ENCODE results near the gene ADARB1. TPM values are rescaled to one million over a fixed set of nuclear protein-coding genes. Genes with fewer than 3 reads are reported as not detected.

The ADARB1 gene
- total and polyA plus RNA-seq, 2 of the 8 experiments (the other 6 are each of a cell fraction or from before 2014, with no cell fraction given) = 4.7 to 14.9 TPM

- no peaks in the 10 kb centered on the region for H3K9me3 ChIP-seq (ENCODE audit: insufficient read depth in 2 of 2, low read depth in 1 of 2, low read length in 1 of 2)
- no peak overlapping the region for H2BK12ac ChIP-seq (ENCODE audit: low read depth, low read length)
- H3K4me3 ChIP-seq (ENCODE audit: extremely low read depth in 1 of 4, insufficient read depth in 2 of 4, low read depth in 3 of 4, low read length in 4 of 4) = no peak overlapping the region
- ChIA-PET POLR2A (ENCODE audit: partially characterized antibody) (no interaction called here), CTCF (ENCODE audit: partially characterized antibody) (interaction anchor here (0.5 to 1.7 kb wide), 4 partner anchors 65 to 464 kb away, joined by 3 to 6 read pairs (median 4); no protein-coding TSS in a partner anchor)
- no peaks in the 10 kb centered on the region for H3K79me2 ChIP-seq (ENCODE audit: control insufficient read depth in 1 of 2, insufficient read depth in 2 of 2, low read length in 2 of 2)
- H3K36me3 ChIP-seq (ENCODE audit: control insufficient read depth in 2 of 4, insufficient read depth in 4 of 4, low read length in 3 of 4) = no peaks in the 10 kb centered on the region
- no peak overlapping the region; the same call in 1 of the 2 replicates for H2AK5ac ChIP-seq (ENCODE audit: low read depth, low read length)
- no peak overlapping the region for H3K18ac ChIP-seq (ENCODE audit: extremely low read depth, low read length)
- H4K5ac ChIP-seq (ENCODE audit: insufficient read length, low read depth, low read length) = no peak overlapping the region
- no peak overlapping the region for H3K9ac ChIP-seq (replicated peaks in 1 of 4; ENCODE audit: extremely low read depth in 1 of 4, low read depth in 3 of 4, low read length in 3 of 4)
- no peak overlapping the region for H2BK5ac ChIP-seq (ENCODE audit: low read depth, low read length)
- H3K23me2 ChIP-seq (ENCODE audit: low read depth, low read length) = no peaks in the 10 kb centered on the region
- WGBS, 2 experiments (ENCODE audit: extremely low coverage in 1 of 2, insufficient coverage in 1 of 2, insufficient read length in 1 of 2, insufficient replicate concordance in 2 of 2, low coverage in 1 of 2, low lambda C conversion rate in 2 of 2, missing lambda C conversion rate in 1 of 2) = 88% methylated on average over 6 of the region's 6 CpGs; no CpG with 5 or more reads in 1 of the 2 experiments
- DNase-seq (ENCODE audit: low read depth in 1 of 2, low spot score in 2 of 2) (no peak), FAIRE-seq (no peak)
- H3K4me2 ChIP-seq (ENCODE audit: insufficient read depth in 1 of 2, low read depth in 2 of 2, low read length in 2 of 2) = no peak overlapping the region
- H3K27ac ChIP-seq (ENCODE audit: low read depth, low read length) = no peak overlapping the region
- H4K8ac ChIP-seq (ENCODE audit: extremely low read depth, insufficient read depth, low read length) = no peak overlapping the region
- H2BK20ac ChIP-seq (ENCODE audit: low read length) = no peak overlapping the region
- H2BK120ac ChIP-seq (replicated peaks; ENCODE audit: low read depth, low read length) = no peak overlapping the region
- H3K14ac ChIP-seq (ENCODE audit: insufficient read length) = no peak overlapping the region
- no peak overlapping the region for H3K4ac ChIP-seq (replicated peaks; ENCODE audit: insufficient read length, low read depth, low read length)
- H2BK15ac ChIP-seq (ENCODE audit: low read length) = no peak overlapping the region
- TF ChIP-seq, protein P1, sequence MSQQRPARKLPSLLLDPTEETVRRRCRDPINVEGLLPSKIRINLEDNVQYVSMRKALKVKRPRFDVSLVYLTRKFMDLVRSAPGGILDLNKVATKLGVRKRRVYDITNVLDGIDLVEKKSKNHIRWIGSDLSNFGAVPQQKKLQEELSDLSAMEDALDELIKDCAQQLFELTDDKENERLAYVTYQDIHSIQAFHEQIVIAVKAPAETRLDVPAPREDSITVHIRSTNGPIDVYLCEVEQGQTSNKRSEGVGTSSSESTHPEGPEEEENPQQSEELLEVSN (IDR thresholded peaks at IDR 0.05) = no peak
- TF ChIP-seq CBX8 (IDR thresholded peaks at IDR 0.05; ENCODE audit: borderline replicate concordance, low read depth, low read length) (no peak), SP1 (IDR thresholded peaks at IDR 0.05; ENCODE audit: low read depth, low read length) (no peak)
- no peaks in the 10 kb centered on the region for H4K20me1 ChIP-seq (replicated peaks in 1 of 2; ENCODE audit: control insufficient read depth in 1 of 2, insufficient read depth in 2 of 2, low read length in 2 of 2)
- no peak overlapping the region for H3K23ac ChIP-seq (ENCODE audit: insufficient read length)
- no peaks in the 10 kb centered on the region for H3K27me3 ChIP-seq (replicated peaks in 1 of 4; ENCODE audit: control insufficient read depth in 3 of 4, extremely low read depth in 1 of 4, insufficient read depth in 3 of 4, low read length in 3 of 4)
- H3K56ac ChIP-seq (replicated peaks; ENCODE audit: insufficient read length, low read depth, low read length) = no peak overlapping the region
- no peaks in the 10 kb centered on the region for H3K79me1 ChIP-seq (ENCODE audit: low read depth, low read length)
- H2AFZ ChIP-seq (ENCODE audit: low read length) = no peak overlapping the region
- no peaks in the 10 kb centered on the region for H3K4me1 ChIP-seq (replicated peaks in 1 of 4; ENCODE audit: control insufficient read depth in 3 of 4, insufficient read depth in 4 of 4, low read length in 3 of 4)
- no peak overlapping the region for H4K91ac ChIP-seq (replicated peaks; ENCODE audit: insufficient read length, low read length)
Measured at GRCh38 chr21:45228171-45228641, 153.8 kb downstream of the ADARB1 start.

All from H1 (cell line).